ENCODE data around the gene XK.
A peak's percentile ranks its signal among the peaks of the same experiment; 100 is the strongest.
"Not testable (repeated sequence)": the region's sequence is repeated elsewhere in the genome, so short reads cannot be mapped to it uniquely, and the experiment has no call there.

Gene XK

DNA sequence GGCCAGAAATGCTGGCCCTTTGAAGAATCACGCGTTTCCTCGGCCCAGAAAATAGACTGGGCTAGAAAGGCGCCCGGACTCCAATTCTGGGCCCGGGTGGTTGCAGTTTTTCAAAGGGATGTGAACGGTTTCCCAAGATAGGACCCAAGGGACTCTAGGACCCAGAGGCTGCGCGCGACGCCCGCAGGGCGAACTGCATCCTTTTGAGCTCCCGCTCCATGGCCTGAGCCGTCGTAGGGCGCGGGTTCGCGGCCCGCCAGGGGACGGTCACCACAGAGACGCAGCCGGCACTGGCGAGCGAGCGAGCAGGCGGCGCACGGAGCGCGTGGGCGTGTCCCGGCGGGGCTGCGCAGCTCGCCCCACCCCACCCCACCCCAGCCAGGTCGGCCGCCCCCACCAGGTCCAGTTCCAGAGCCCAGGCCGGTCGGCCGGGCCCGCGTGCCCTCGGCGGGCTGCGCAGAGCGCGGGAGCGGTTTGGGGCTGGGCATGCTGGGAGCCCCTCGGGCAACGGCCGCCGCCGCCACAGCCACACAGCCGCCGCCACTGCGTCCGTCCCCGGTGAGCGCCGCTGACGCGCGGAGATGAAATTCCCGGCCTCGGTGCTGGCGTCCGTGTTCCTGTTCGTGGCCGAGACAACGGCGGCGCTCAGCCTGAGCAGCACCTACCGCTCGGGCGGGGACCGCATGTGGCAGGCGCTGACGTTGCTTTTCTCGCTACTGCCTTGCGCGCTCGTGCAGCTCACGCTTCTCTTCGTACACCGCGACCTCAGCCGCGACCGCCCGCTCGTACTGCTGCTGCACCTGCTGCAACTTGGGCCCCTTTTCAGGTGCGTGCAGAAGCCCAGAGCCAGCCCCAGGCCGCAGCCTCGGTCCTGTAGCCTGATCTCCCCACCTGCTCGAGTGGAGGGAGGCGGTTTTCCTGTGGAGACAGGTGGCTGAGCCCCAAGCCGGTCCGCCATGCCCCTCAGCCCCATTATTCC, at the start of gene XK:
Gene XK, plus strand, starts transcription at position 411 of the 979 bp plus-strand sequence. Its CDS starts 171 bp downstream, at position 582.
- no peak for DNase-seq (ENCODE audit: low read depth, low spot score)

- DNase-seq (ENCODE audit: low read depth, low spot score): no peak
Observed at GRCh38 chrX:37638047-37638446, 47.5 kb upstream of the XK start.

GRCh38 chrX:37640142-37640541, 45.4 kb upstream of the XK start:
- DNase-seq (ENCODE audit: low read depth, low spot score): no peak

- DNase-seq (ENCODE audit: low read depth, low spot score): no peak
Observed at GRCh38 chrX:37641859-37642258, 43.7 kb upstream of the XK start.

DNA sequence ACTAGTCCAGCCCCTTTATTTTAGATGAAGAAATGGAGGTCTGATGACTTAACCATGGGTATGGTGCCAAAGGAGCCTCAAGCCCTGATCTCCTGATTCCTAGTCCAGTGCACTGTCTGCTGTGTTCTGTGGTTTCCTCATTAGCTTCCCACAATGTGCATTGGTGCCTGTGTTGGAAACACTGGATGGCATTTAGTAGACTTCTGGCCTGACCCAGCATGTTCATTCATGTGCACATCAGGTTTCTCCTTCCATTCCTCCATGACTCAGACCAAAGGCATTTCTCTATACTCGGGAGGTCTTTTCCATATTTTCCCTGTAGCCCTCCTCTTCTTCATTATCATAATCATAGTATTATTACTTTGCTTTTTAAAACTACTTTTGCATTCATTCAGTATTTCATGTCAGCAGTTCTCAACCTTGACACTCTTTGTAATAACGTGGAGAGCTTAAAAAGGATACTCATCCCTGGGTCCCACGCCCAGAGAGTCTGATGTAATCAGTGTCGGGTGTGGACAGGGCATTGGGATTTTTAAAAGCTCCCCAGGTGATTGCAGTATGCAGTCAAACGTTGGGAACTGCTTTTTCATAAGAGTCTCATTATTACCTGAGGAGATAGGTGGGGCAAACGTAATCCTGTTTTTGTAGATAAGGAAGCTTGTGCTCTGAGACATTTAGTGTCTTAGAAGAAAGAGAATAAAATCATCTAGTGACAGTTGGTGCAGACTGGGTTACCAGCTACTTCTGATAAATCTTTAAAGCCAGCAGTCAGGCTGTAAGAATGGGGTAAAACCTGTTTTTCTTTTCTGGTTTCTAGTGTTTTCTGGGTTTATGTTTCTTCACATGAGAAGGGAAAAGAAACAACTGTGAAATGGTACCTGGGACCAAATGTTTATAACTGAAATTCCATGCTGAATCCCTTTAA, 40.9 kb upstream of the XK start:
- no peak for DNase-seq (ENCODE audit: low read depth, low spot score)

- DNase-seq (ENCODE audit: low read depth, low spot score): no peak
Observed at GRCh38 chrX:37646254-37646653, 39.3 kb upstream of the XK start.

DNA sequence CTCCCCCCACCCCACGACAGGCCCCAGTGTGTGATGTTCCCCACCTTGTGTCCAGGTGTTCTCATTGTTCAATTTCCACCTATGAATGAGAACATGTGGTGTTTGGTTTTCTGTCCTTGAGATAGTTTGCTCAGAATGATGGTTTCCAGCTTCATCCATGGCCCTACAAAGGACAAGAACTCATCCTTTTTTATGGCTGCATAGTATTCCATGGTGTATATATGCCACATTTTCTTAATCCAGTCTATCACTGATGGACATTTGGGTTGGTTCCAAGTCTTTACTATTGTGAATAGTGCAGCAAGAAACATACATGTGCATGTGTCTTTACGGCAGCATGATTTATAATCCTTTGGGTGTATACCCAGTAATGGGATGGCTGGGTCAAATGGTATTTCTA, 34.7 kb upstream of the XK start:
- not testable (repeated sequence) for DNase-seq (ENCODE audit: low read depth, low spot score)

GRCh38 chrX:37651921-37652452, 33.6 kb upstream of the XK start:
- DNase-seq (ENCODE audit: low read depth, low spot score): no peak

GRCh38 chrX:37652589-37653231, 32.9 kb upstream of the XK start:
- no peak for DNase-seq (ENCODE audit: low read depth, low spot score)

- DNase-seq (ENCODE audit: low read depth, low spot score): no peak
Observed at GRCh38 chrX:37653397-37654085, 32.0 kb upstream of the XK start.

DNA sequence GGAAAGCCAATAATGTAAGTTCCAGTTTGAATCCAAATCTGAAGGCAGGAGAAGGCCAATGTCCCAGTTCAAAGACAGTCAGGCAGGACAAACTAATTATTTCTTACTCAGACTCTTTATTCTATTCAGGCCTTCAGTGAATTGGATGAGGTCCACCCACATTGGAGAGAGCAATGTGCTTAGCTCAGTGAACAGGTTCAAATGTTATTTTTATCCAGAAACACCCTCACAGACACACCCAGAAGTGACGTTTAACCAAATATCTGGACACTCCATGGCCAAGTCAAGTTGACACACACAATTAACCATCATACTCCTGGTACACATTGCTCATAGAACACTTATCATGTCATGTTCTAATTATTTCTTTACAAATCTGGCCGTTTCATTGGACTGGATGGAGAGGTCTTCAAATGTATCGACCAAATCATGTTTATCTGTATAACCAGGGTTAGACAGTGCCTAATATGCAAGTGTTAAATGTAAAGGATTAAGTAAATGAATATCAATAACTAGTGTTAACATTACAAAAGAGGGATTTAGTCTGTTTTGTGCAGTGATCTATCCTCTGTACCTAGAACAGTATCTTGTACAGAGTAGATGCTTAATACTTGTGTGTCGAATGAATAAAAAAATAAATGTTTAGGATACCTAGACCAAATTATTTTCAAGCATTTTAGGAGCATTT, 27.1 kb upstream of the XK start:
- DNase-seq (ENCODE audit: low read depth, low spot score): no peak

DNA sequence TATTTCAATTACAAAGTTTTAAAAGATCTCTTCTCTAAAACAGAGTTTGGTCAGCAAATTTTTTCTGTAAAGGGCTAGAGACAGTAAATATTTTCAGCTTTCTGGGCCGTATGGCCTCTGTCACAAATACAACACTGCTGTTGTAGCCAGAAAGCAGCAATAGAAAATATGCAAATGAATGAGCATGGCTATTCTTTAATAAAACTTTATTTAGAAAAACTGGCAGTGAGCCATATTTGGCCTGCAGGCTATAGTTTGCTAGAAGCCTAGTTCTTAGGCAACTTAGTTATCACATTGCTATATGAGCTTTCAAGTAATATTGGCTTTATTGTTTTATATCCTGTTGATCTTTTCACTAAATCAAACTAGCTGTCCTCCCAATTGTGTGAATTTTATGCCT, 26.5 kb upstream of the XK start:
- no peak for DNase-seq (ENCODE audit: low read depth, low spot score)

DNA sequence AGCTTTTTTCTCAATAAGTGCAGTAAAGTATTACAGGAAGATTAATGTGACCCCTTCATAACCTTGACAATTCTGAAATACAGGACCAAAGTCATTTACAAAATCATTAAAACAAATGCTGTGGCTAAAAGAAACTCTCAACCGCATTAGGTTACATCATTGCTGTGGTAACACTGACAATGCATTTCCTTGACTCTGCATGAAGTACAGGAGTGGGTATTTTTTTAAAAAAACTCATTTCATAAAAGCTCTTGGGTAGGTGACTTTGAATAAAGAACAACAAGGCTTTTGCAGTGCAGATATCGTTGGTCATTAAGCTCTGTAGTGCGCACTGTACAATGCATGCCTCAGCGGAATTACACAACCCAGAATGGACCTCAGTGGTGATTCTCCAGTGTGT, 23.4 kb upstream of the XK start:
- no peak for DNase-seq (ENCODE audit: low read depth, low spot score)

GRCh38 chrX:37666516-37666915, 19.1 kb upstream of the XK start:
- peak; percentile 39 for DNase-seq (ENCODE audit: low read depth, low spot score)

DNA sequence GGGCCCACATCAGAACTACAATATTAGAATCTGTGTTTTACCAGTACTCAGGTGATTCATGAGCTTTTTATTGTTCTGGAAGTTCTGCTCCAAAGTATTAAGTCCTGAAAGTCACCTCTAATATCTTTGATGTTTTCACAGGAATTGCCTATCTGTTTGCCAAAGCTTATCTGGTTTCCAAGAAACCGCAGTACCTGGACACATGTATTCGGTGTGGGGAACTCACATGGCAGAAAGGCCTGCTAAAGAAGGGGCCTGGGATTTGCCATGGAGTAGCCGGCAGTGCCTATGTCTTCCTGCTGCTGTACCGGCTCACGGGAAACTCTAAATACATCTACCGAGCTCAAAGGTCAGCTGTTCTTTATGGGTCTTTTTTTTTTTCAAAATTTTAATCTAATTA, 18.4 kb upstream of the XK start:
- no peak for DNase-seq (ENCODE audit: low read depth, low spot score)

- DNase-seq (ENCODE audit: low read depth, low spot score): no peak
Observed at GRCh38 chrX:37672563-37672962, 13.0 kb upstream of the XK start.

DNA sequence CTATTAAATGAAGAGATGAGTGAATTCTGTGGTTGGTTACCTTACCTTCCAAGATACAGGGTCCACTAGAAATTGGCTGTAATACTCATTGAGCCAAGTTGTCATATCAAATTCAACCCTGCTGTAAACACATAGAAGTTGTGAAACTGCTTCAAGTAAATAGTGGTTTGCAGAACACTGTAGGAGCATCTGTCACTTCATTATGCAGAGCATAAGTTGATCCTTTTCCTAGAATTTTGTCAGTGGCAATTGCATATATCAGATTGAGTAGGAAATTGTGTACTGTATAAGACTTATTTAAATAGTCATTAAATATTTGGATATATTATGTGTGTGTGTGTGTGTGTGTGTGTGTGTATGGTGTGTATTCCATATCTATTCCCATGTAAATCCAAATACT, 8.8 kb upstream of the XK start:
- DNase-seq (ENCODE audit: low read depth, low spot score): no peak

DNA sequence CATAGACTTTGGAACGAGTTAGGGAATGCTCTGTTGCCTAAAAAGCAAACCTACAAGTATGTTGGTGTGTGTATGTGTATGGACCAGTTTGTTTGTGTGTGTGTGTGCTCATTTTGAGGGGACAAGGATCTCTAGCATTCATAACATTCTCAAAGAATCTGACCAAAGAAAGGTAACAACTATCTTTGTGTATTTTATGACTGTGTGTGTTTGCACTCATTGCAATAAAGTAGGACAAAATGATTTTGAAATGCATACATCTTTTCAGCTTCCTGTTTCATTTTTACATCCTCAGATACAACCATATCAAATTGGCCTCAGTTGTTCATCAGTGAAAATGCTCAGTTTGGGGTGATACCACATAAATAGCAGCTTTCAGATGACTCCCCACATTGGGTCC, 8.3 kb upstream of the XK start:
- no peak for DNase-seq (ENCODE audit: low read depth, low spot score)

DNA sequence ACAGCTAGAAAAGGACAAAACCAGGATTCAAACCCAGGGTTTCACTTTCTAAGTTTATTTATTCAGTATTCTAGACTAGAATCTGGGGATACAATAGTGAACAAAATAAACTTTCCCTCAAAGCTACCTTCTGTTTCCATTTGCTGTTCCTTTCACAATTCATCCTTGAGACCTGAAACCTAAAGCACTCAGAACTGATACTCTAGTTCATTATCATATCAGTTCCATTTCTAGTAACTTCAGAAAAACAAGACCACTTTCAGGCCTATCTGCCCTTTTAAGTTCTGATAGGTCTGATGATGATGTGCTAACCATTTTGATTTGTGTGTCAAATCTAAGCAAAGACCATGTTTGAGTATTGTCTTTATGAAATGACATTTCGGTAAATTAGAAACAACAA, 7.8 kb upstream of the XK start:
- no peak for DNase-seq (ENCODE audit: low read depth, low spot score)

GRCh38 chrX:37678574-37678973, 7.0 kb upstream of the XK start:
- DNase-seq (ENCODE audit: low read depth, low spot score): no peak

All from smooth muscle cell of the brain vasculature (primary cell).